Endothelial cell (in vitro differentiated cells): Measurements from ENCODE around the gene ERMN. TPM values are rescaled to one million over a fixed set of nuclear protein-coding genes. Genes with fewer than 3 reads are reported as not detected.

Source experiments
- DNase-seq: peaks from one replicate; pipeline ENCODE4 v3.0.0; 2021; ENCODE audit warnings: low spot score
- H3K27ac Mint-ChIP-seq: one replicate; pipeline ENCODE4 v1.8.0; 2021; ENCODE audit warnings: mixed read lengths, inconsistent platforms; ENCODE audit not compliant: unreplicated experiment
- H3K27me3 Mint-ChIP-seq: one replicate; pipeline ENCODE4 v1.8.0; 2021; ENCODE audit warnings: mild to moderate bottlenecking, moderate library complexity, mixed read lengths, inconsistent platforms; ENCODE audit not compliant: unreplicated experiment
- H3K36me3 Mint-ChIP-seq: one replicate; pipeline ENCODE4 v1.8.0; 2021; ENCODE audit warnings: mild to moderate bottlenecking, low read depth, mixed read lengths, inconsistent platforms; ENCODE audit not compliant: unreplicated experiment
- H3K4me1 Mint-ChIP-seq: one replicate; pipeline ENCODE4 v1.8.0; 2021; ENCODE audit warnings: mild to moderate bottlenecking, mixed read lengths, inconsistent platforms; ENCODE audit not compliant: unreplicated experiment
- H3K4me3 Mint-ChIP-seq: one replicate; pipeline ENCODE4 v1.8.0; 2021; ENCODE audit warnings: mild to moderate bottlenecking, mixed read lengths, inconsistent platforms; ENCODE audit not compliant: unreplicated experiment
- H3K9me3 Mint-ChIP-seq: one replicate; pipeline ENCODE4 v1.8.0; 2021; ENCODE audit warnings: mixed read lengths, inconsistent platforms; ENCODE audit not compliant: unreplicated experiment
- total RNA-seq: library from RNA; stranded (reverse); fragmentation: NEBNext Ultra II Directional; extraction: Animal tissue kit (Norgen Biotek cat#: 25700); gene quantifications from one replicate; pipeline ENCODE4 v1.2.1, GENCODE V29; 2021; ENCODE audit not compliant: unreplicated experiment
- TF ChIP-seq, protein P1 (sequence below): fragments of 200-600 bp; sonication (generic); IDR thresholded peaks from one replicate; pipeline ENCODE4 v1.5.0; 2021; ENCODE audit warnings: antibody characterized with exemption; ENCODE audit not compliant: unreplicated experiment

Gene ERMN
- total RNA-seq, 1 donor from 2014 or later: 0.36 TPM

DNA sequence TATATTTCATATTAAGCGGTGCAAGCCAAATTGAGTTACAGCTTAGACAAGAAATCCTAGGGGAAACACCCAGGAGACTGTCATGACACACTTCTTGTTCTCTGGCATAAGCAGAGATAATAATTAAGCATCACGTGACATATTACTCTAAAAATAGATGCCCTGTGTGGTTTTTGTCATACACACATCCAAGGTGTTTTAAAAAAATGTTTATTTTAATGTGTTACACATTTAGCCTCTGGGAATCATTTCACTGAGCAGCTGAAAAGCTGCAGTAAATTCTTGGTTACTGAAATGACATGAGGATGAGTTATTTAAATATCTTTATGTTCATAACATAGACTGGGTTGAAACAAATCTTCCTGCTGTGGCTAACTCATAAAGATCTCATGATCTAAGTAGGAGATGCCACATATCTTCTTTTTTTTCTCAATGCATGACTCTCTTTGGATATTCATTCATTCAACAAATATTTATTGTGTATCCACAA lies 38.0 kb upstream of the ERMN start:
- DNase-seq: no peak
- Mint-ChIP-seq H3K4me1 (no peaks in the 10 kb centered on the region), H3K36me3 (peaks cover 9% of the 10 kb centered on the region), H3K27ac (no peak overlapping the region), H3K27me3 (no peaks in the 10 kb centered on the region), H3K9me3 (peaks cover 7% of the 10 kb centered on the region), H3K4me3 (no peak overlapping the region)
- TF ChIP-seq, protein P1, sequence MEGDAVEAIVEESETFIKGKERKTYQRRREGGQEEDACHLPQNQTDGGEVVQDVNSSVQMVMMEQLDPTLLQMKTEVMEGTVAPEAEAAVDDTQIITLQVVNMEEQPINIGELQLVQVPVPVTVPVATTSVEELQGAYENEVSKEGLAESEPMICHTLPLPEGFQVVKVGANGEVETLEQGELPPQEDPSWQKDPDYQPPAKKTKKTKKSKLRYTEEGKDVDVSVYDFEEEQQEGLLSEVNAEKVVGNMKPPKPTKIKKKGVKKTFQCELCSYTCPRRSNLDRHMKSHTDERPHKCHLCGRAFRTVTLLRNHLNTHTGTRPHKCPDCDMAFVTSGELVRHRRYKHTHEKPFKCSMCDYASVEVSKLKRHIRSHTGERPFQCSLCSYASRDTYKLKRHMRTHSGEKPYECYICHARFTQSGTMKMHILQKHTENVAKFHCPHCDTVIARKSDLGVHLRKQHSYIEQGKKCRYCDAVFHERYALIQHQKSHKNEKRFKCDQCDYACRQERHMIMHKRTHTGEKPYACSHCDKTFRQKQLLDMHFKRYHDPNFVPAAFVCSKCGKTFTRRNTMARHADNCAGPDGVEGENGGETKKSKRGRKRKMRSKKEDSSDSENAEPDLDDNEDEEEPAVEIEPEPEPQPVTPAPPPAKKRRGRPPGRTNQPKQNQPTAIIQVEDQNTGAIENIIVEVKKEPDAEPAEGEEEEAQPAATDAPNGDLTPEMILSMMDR: no peak

DNA sequence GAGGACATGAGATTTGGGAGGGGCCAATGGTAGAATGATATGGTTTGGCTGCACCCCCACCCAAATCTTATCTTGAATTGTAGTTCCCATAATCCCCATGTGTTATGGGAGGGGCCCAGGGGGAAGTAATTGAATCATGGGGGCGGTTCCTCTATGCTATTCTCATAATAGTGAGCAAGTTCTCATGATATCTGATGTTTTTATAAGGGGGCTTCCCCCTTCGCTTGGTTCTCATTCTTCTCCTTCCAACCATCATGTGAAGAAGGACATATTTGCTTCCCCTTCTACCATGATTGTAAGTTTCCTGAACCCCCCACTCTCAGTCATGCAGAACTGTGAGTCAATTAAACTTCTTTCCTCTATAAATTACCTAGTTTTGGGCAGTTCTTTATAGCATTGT lies 37.0 kb upstream of the ERMN start:
- Mint-ChIP-seq H3K4me1 (no peaks in the 10 kb centered on the region), H3K4me3 (no peak overlapping the region), H3K27me3 (no peaks in the 10 kb centered on the region), H3K9me3 (peaks cover 7% of the 10 kb centered on the region), H3K27ac (no peak overlapping the region), H3K36me3 (peaks cover 7% of the 10 kb centered on the region)
- TF ChIP-seq, protein P1: no peak
- no peak for DNase-seq

DNA sequence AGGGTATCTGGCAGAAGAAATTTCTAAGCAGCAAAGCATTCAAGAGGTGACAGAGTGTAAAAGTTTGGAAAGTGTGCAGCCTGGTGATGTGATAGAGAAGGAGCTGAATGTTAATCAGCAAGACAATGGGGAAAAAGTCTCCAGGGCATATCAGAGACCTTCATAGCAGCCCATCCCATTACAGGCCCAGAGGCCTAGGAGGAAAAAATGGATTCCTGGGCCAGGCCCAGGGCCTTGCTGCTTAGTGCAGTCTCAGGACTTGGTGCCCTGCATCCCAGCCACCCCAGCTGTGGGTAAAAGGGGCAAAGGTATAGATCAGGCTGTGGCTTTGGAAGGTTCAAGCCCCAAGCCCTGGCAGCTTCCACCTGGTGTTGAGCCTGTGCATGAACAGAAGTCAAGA lies 35.9 kb upstream of the ERMN start:
- Mint-ChIP-seq H3K4me3 (no peak overlapping the region), H3K27ac (no peak overlapping the region), H3K9me3 (peaks cover 7% of the 10 kb centered on the region), H3K27me3 (no peaks in the 10 kb centered on the region), H3K36me3 (peaks cover 7% of the 10 kb centered on the region), H3K4me1 (no peaks in the 10 kb centered on the region)
- TF ChIP-seq, protein P1: no peak
- DNase-seq: no peak

DNA sequence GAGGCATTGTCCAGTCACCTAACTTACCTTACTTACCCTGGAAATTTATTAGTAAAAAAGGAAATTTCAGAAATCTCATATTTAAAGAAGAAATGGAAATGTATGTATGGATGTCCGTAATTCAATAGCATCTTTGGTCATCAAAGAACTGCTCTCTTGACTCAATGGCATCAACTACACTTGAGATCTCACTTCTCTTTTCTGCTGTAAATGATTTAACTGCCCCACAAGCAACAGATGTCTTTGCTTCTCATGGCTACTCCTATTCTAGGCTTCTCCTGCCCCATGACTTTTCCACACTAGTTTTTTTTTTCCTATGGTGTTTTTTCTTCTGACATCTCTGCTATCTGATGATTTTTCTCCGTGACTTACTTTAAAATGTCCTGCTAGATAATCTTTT lies 34.0 kb upstream of the ERMN start:
- no peak overlapping the region for H3K27ac Mint-ChIP-seq
- peaks cover 7% of the 10 kb centered on the region for H3K9me3 Mint-ChIP-seq
- no peak for DNase-seq
- H3K4me3 Mint-ChIP-seq: no peak overlapping the region
- TF ChIP-seq, protein P1: no peak
- peaks cover 1% of the 10 kb centered on the region for H3K27me3 Mint-ChIP-seq
- peaks cover 7% of the 10 kb centered on the region for H3K36me3 Mint-ChIP-seq
- H3K4me1 Mint-ChIP-seq: no peaks in the 10 kb centered on the region

DNA sequence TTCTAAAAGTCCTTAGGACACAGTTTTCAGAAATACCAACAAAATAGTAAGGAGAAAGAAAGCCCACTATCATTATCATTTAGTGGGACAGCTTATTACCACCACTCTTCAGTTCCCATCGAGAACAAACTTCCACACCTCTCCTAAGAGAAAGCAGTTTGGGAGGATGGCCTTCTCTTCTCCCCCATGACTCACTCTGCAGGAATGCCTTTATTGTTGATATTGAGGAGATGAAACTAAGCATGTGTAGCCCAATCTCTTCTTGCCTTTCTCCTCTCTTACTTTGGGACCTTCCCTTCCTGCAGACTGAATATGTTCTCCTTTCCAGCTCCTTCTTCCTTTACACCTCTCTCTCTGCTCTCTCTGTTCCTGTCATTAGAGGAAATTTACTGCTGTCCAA lies 30.0 kb upstream of the ERMN start:
- TF ChIP-seq, protein P1: no peak
- H3K4me1 Mint-ChIP-seq: no peaks in the 10 kb centered on the region
- H3K4me3 Mint-ChIP-seq: no peak overlapping the region
- peaks cover 1% of the 10 kb centered on the region for H3K27me3 Mint-ChIP-seq
- DNase-seq: no peak
- no peaks in the 10 kb centered on the region for H3K9me3 Mint-ChIP-seq
- H3K36me3 Mint-ChIP-seq: no peaks in the 10 kb centered on the region
- no peak overlapping the region for H3K27ac Mint-ChIP-seq
